Endothelial cell of umbilical vein (primary cell): ENCODE measurements around the gene PRKAR1B.

Experiments used
- EZH2 ChIP-seq: IDR thresholded peaks from 2 replicates; pipeline ENCODE4 v1.6.1; 2012; ENCODE audit warnings: borderline replicate concordance, low read depth, mild to moderate bottlenecking, moderate library complexity, low read length, inconsistent platforms; ENCODE audit not compliant: severe bottlenecking
- GATA2 ChIP-seq: IDR thresholded peaks from 2 replicates; pipeline ENCODE4 v1.7.0; 2011; ENCODE audit warnings: low read depth, mild to moderate bottlenecking, moderate library complexity, mixed read lengths, low read length; ENCODE audit not compliant: insufficient read length, insufficient read depth
- JUN ChIP-seq: IDR thresholded peaks from 2 replicates; pipeline ENCODE4 v1.6.1; 2011; ENCODE audit warnings: borderline replicate concordance, low read depth; ENCODE audit not compliant: insufficient read length, insufficient read depth
- MYC ChIP-seq: IDR thresholded peaks from one replicate; pipeline ENCODE4 v1.6.1; 2011; ENCODE audit warnings: mild to moderate bottlenecking, low read depth, low read length
- POLR2A ChIP-seq: IDR thresholded peaks from 2 replicates; pipeline ENCODE4 v1.6.1; 2012; ENCODE audit warnings: low read depth, mild to moderate bottlenecking, control low read depth, low read length
- POLR2AphosphoS5 ChIP-seq: IDR thresholded peaks from 2 replicates; pipeline ENCODE4 v1.6.1; 2012; ENCODE audit warnings: low read depth, mild to moderate bottlenecking, control low read depth, low read length, moderate library complexity; ENCODE audit not compliant: insufficient read depth
- TF ChIP-seq, protein P1 (sequence below), 2 donors: IDR thresholded peaks; 1 replicate in 1 of 2; 2 replicates in 1 of 2; pipeline ENCODE4 v1.5.1; 2011; ENCODE audit warnings: low read length in 2 of 2, mild to moderate bottlenecking in 2 of 2, moderate library complexity in 2 of 2, control low read depth in 1 of 2, inconsistent platforms in 1 of 2, low read depth in 1 of 2; ENCODE audit not compliant: insufficient read depth in 1 of 2; ENCODE audit errors: extremely low read depth in 1 of 2
- TF ChIP-seq, protein P2 (sequence below): IDR thresholded peaks from 2 replicates; pipeline ENCODE4 v1.6.1; 2011; ENCODE audit not compliant: insufficient read depth, insufficient read length

DNA sequence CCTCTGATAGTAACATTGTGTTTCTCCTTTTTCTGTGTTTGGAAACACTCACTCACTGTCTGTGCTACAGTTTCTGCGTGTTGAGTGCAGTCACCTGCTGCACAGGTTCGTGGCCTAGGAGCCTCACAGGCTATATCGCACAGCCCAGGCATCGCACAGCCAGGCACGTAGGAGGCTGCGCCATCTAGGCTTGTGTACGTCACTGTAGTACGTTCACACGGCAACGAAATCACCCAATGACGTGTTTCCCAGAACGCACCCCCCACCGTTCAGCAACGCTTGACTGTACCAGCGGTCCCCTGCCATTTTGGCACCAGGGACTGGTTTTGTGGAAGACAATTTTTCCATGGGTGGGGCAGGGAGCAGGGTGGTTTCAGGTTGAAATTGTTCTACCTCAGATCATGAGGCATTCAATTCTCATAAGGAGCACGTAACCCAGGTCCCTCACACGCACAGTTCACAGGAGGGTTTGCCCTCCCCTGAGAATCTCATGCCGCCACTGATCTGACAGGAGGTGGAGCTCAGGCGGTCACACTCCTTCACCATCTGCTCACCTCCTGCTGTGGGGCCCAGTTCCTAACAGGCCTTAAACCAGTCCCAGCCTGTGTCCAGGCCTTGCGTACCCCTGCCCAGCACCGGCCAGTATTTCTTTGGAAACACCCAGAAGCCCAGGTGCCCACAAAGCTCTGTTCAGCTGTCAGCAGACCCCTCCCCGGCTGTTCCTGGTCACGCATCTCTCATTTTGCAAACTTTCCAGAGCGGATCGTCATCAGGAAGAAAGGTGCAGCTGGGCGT lies 23.2 kb upstream of the PRKAR1B start:
- no peak for TF ChIP-seq EZH2
- TF ChIP-seq, protein P1, sequence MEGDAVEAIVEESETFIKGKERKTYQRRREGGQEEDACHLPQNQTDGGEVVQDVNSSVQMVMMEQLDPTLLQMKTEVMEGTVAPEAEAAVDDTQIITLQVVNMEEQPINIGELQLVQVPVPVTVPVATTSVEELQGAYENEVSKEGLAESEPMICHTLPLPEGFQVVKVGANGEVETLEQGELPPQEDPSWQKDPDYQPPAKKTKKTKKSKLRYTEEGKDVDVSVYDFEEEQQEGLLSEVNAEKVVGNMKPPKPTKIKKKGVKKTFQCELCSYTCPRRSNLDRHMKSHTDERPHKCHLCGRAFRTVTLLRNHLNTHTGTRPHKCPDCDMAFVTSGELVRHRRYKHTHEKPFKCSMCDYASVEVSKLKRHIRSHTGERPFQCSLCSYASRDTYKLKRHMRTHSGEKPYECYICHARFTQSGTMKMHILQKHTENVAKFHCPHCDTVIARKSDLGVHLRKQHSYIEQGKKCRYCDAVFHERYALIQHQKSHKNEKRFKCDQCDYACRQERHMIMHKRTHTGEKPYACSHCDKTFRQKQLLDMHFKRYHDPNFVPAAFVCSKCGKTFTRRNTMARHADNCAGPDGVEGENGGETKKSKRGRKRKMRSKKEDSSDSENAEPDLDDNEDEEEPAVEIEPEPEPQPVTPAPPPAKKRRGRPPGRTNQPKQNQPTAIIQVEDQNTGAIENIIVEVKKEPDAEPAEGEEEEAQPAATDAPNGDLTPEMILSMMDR (IDR thresholded peaks at IDR 0.05; ENCODE audit: extremely low read depth in 1 of 2, insufficient read depth in 1 of 2, low read depth in 1 of 2, low read length in 2 of 2), result no peak
- TF ChIP-seq POLR2A, result no peak
- TF ChIP-seq POLR2AphosphoS5, result no peak
- TF ChIP-seq MYC, result no peak
- TF ChIP-seq, protein P2, sequence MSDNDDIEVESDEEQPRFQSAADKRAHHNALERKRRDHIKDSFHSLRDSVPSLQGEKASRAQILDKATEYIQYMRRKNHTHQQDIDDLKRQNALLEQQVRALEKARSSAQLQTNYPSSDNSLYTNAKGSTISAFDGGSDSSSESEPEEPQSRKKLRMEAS, result no peak
- TF ChIP-seq JUN, result no peak
- TF ChIP-seq GATA2, result no peak
